ENCODE measurements around the gene PDE4B. TPM values are rescaled to one million over a fixed set of nuclear protein-coding genes. Genes with fewer than 3 reads are reported as not detected.

PDE4B gene
- polyA plus RNA-seq, 1 donor from 2014 or later: 135 TPM

DNA sequence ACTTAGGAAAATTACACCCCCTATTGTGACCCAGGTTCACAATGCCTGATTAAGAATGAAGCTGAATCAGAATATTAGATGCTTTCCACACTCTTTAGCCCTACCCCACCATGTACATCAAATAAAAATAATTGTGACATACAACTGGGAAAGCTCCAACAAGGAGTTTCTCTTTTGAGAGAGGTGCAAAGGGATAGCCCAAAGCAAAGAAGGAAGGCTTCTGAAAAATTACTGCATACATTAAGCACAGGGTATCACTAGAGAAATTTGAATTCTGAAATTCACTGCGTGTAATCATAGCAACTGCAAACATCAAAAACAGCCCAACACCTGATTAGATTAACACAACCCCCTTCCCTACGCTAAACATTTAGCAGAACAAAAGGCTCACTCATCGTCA lies 34.1 kb downstream of the PDE4B start:
- Histone ChIP-seq H3K4me2 (ENCODE audit: low read length) (no peak overlapping the region), H4K20me1 (ENCODE audit: insufficient read depth) (no peaks in the 10 kb centered on the region), H3K36me3 (ENCODE audit: insufficient read depth, low read length) (no peaks in the 10 kb centered on the region), H3K27ac (ENCODE audit: low read length) (no peak overlapping the region), H3K9ac (ENCODE audit: low read length) (no peak overlapping the region), H3K9me2 (ENCODE audit: insufficient read depth, low read length) (no peaks in the 10 kb centered on the region), H2AFZ (ENCODE audit: low read depth, low read length) (no peak overlapping the region), H3K9me3 (ENCODE audit: low read length) (no peaks in the 10 kb centered on the region), H3K79me2 (replicated peaks; ENCODE audit: insufficient read depth, low read length) (no peaks in the 10 kb centered on the region), H3K27me3 (ENCODE audit: insufficient read depth, low read depth, low read length) (no peaks in the 10 kb centered on the region), H3K4me3 (ENCODE audit: low read length) (no peak overlapping the region), H3F3A (ENCODE audit: insufficient read depth, low read length, poor library complexity, severe bottlenecking) (no peaks in the 10 kb centered on the region)
- TF ChIP-seq TAF1 (IDR thresholded peaks at IDR 0.05; ENCODE audit: low read depth) (no peak), EZH2 (IDR thresholded peaks at IDR 0.05; ENCODE audit: borderline replicate concordance, insufficient read depth, low read length, poor library complexity, severe bottlenecking) (no peak), POLR2AphosphoS5 (IDR thresholded peaks at IDR 0.05) (no peak), SMC3 (conservative IDR thresholded peaks at IDR 0.05; ENCODE audit: poor library complexity) (no peak), RAD21 (conservative IDR thresholded peaks at IDR 0.05) (no peak)
- TF ChIP-seq, protein P1, sequence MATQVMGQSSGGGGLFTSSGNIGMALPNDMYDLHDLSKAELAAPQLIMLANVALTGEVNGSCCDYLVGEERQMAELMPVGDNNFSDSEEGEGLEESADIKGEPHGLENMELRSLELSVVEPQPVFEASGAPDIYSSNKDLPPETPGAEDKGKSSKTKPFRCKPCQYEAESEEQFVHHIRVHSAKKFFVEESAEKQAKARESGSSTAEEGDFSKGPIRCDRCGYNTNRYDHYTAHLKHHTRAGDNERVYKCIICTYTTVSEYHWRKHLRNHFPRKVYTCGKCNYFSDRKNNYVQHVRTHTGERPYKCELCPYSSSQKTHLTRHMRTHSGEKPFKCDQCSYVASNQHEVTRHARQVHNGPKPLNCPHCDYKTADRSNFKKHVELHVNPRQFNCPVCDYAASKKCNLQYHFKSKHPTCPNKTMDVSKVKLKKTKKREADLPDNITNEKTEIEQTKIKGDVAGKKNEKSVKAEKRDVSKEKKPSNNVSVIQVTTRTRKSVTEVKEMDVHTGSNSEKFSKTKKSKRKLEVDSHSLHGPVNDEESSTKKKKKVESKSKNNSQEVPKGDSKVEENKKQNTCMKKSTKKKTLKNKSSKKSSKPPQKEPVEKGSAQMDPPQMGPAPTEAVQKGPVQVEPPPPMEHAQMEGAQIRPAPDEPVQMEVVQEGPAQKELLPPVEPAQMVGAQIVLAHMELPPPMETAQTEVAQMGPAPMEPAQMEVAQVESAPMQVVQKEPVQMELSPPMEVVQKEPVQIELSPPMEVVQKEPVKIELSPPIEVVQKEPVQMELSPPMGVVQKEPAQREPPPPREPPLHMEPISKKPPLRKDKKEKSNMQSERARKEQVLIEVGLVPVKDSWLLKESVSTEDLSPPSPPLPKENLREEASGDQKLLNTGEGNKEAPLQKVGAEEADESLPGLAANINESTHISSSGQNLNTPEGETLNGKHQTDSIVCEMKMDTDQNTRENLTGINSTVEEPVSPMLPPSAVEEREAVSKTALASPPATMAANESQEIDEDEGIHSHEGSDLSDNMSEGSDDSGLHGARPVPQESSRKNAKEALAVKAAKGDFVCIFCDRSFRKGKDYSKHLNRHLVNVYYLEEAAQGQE (IDR thresholded peaks at IDR 0.05; ENCODE audit: borderline replicate concordance): no peak
- TF ChIP-seq, protein P2, sequence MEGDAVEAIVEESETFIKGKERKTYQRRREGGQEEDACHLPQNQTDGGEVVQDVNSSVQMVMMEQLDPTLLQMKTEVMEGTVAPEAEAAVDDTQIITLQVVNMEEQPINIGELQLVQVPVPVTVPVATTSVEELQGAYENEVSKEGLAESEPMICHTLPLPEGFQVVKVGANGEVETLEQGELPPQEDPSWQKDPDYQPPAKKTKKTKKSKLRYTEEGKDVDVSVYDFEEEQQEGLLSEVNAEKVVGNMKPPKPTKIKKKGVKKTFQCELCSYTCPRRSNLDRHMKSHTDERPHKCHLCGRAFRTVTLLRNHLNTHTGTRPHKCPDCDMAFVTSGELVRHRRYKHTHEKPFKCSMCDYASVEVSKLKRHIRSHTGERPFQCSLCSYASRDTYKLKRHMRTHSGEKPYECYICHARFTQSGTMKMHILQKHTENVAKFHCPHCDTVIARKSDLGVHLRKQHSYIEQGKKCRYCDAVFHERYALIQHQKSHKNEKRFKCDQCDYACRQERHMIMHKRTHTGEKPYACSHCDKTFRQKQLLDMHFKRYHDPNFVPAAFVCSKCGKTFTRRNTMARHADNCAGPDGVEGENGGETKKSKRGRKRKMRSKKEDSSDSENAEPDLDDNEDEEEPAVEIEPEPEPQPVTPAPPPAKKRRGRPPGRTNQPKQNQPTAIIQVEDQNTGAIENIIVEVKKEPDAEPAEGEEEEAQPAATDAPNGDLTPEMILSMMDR (IDR thresholded peaks at IDR 0.05; ENCODE audit: poor library complexity, severe bottlenecking): no peak

DNA sequence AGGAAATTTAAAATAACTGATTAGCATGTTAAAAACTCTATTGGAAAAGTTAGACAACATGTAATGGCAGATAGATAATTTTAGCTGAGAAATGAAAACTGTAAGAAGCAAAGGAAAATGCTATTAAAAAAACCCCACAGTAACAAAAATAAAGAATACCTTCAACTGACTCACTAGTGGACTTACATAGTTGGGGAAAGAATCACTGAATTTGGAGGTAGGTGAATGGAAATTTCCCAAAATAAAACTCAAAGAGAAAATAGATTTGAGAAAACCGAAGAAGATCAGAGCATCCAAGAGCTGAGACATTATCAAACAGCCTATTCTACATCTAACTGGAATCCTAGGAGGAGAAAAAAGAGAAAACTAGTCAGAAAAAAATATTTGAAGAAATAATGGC lies 34.7 kb downstream of the PDE4B start:
- H3K79me2 ChIP-seq (replicated peaks; ENCODE audit: insufficient read depth, low read length): no peaks in the 10 kb centered on the region
- no peaks in the 10 kb centered on the region for H3F3A ChIP-seq (ENCODE audit: insufficient read depth, low read length, poor library complexity, severe bottlenecking)
- H4K20me1 ChIP-seq (ENCODE audit: insufficient read depth): no peaks in the 10 kb centered on the region
- no peaks in the 10 kb centered on the region for H3K9me2 ChIP-seq (ENCODE audit: insufficient read depth, low read length)
- TF ChIP-seq, protein P1 (IDR thresholded peaks at IDR 0.05; ENCODE audit: borderline replicate concordance): no peak
- TF ChIP-seq RAD21 (conservative IDR thresholded peaks at IDR 0.05) (no peak), EZH2 (IDR thresholded peaks at IDR 0.05; ENCODE audit: borderline replicate concordance, insufficient read depth, low read length, poor library complexity, severe bottlenecking) (no peak), SMC3 (conservative IDR thresholded peaks at IDR 0.05; ENCODE audit: poor library complexity) (no peak), POLR2AphosphoS5 (IDR thresholded peaks at IDR 0.05) (no peak), MXI1 (conservative IDR thresholded peaks at IDR 0.05; ENCODE audit: poor library complexity, severe bottlenecking) (no peak), EP300 (conservative IDR thresholded peaks at IDR 0.05; ENCODE audit: poor library complexity, severe bottlenecking) (no peak), TAF1 (IDR thresholded peaks at IDR 0.05; ENCODE audit: low read depth) (no peak)
- TF ChIP-seq, protein P2 (IDR thresholded peaks at IDR 0.05; ENCODE audit: poor library complexity, severe bottlenecking): no peak
- H3K4me3 ChIP-seq (ENCODE audit: low read length): no peak overlapping the region
- H2AFZ ChIP-seq (ENCODE audit: low read depth, low read length): no peak overlapping the region
- H3K36me3 ChIP-seq (ENCODE audit: insufficient read depth, low read length): no peaks in the 10 kb centered on the region
- H3K9ac ChIP-seq (ENCODE audit: low read length): no peak overlapping the region
- H3K4me2 ChIP-seq (ENCODE audit: low read length): no peak overlapping the region
- no peaks in the 10 kb centered on the region for H3K27me3 ChIP-seq (ENCODE audit: insufficient read depth, low read depth, low read length)
- H3K27ac ChIP-seq (ENCODE audit: low read length): no peak overlapping the region
- no peaks in the 10 kb centered on the region for H3K9me3 ChIP-seq (ENCODE audit: low read length)

Measured in neural cell (in vitro differentiated cells).